GM04503 (cell line): ENCODE measurements around the gene ROR1.
"Not testable (repeated sequence)": the region's sequence is repeated elsewhere in the genome, so short reads cannot be mapped to it uniquely, and the experiment has no call there.

Experiments
- DNase-seq: peaks from one replicate; pipeline ENCODE4 v3.0.0-alpha.2; 2012; ENCODE audit warnings: low read depth

ROR1 gene

DNA sequence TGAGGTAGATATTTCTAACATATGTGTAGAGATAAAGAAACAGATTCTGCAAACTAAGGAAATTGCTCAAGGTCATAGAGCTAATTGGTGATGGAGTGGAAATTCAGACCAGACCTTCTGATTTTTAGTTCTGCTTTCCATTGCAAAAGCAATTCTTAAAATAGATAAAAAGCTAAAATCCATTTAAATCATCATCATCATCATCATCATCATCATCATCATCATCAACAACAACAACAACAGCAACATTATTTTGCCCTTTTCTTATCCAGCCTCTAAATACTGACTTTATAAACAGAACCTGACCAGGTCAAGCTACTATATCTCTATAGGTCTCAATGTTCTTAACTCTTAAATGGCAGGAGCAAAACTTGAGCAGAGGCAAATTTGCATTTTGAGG is 14.0 kb upstream of the ROR1 start:
- no peak for DNase-seq

GRCh38 chr1:63770381-63770780 is 3.4 kb upstream of the ROR1 start:
- no peak for DNase-seq

- DNase-seq, result no peak
Measured at GRCh38 chr1:63772201-63772600, 1.6 kb upstream of the ROR1 start.

- no peak for DNase-seq
Measured at GRCh38 chr1:63772876-63773275, 941 bp upstream of the ROR1 start.

DNA sequence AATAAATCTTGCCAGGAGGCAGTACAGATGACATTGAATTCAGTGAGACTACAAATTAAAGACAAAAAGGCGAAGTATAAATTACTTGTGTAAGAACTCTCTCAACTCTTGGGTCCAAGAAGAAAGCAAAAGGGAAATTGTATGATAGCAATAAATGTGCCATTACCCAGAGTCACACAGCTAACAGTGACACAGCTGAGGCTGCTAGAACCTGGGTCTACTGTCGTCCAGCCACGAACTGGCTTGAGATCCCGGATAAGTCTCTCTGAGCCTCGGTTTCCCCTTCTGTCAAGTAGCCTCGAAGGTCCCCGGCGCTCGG is 362 bp upstream of the ROR1 start:
- no peak for DNase-seq

GRCh38 chr1:63774617-63775417 is 1.0 kb downstream of the ROR1 start:
- DNase-seq, result no peak

DNA sequence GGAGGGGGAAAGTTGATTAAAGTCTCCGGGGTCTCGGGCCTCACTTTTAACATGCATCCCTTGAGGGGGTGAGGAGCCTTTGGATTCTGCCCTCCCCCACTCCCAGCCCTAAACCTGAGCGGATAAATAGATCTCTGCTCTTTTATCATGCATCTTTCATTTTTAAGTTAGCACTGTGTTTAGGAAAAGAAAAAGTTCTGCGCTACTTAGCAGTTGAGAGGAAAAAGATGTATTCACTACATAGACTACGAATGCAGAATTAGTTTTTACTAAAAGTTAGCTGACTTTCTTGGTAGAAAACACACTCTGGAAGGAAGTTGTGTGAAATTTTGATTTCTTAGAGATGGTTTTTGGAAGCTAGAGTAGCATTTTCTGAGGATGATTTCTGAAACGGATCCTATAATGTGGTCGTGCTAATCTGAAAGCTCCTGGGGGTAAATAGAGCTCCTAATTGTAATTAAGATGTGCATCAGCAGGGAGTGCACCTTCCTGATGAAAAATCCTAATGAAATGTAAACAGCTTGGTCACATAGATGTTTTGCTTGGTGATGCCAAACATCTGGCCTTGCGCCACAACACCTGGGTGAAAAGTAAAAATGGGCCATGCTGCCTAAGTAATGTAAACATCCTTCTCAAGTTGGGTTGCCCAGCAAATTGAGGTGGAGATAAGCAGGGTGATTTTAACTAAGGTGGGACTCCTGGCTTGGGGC is 1.8 kb downstream of the ROR1 start:
- DNase-seq, result no peak

- no peak for DNase-seq
Measured at GRCh38 chr1:63777286-63777685, 3.5 kb downstream of the ROR1 start.

- no peak for DNase-seq
Measured at GRCh38 chr1:63777965-63778880, 4.4 kb downstream of the ROR1 start.

DNA sequence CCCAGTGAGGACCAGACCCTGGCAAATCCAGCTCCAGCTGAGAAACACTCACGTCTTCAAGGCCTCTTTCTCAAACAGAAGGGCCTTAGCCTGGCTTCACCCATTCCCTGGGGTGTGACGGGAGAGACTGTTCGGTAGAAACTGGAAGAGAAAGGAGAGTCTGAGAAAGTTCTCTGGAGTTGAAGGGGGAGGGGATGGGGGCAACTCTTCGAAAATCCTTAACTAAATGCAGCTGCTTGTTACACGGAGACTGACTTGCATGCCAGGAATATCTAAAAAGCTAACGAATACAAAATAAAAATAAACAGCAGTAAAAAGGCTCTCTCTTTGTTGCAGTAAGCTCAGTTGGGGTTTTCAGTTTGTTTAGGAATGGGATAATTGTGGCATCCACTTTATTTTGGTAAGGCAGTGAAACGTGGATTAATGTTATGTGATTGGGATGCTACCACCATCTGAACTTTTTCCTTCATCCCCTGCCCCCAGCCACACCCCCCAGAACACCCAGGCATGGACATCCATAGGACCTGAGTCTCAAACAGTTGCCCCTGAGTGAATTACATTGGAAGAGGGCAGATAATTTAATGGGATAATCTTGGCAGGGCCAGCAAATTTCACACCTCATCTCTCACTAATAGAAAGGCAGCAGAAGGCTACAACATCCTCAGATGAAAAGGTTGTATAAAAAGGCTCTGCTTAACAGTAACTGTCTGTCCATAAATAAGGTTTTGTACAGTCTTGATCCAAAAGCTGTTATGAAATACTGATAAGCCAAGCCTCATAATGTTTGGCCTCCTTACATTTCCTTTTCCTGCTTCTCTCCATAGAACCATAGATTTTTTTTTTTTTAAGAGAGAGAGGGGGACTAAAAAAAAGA is 5.8 kb downstream of the ROR1 start:
- DNase-seq, result no peak

GRCh38 chr1:63780565-63780964 is 6.7 kb downstream of the ROR1 start:
- DNase-seq, result no peak

DNA sequence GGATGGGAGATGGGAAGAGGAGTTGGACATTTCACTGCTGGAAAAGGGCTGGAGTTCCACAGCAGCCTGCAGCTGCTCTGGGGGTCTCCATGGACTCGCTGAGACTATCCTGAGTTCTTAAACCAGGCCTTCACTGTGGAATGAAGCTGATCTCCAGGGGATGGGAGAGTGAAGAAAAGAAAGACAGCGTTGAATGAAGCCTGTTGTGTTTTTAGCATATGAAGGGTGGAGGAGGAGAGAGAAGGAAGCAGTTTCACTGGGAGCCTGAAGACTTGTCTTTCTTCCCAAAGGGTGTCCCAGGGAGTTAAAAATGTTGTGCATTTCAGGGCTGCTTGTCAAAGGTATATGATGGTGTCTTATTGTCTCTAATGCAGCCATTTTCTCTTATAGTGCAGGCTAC is 9.2 kb downstream of the ROR1 start:
- DNase-seq, result no peak

DNA sequence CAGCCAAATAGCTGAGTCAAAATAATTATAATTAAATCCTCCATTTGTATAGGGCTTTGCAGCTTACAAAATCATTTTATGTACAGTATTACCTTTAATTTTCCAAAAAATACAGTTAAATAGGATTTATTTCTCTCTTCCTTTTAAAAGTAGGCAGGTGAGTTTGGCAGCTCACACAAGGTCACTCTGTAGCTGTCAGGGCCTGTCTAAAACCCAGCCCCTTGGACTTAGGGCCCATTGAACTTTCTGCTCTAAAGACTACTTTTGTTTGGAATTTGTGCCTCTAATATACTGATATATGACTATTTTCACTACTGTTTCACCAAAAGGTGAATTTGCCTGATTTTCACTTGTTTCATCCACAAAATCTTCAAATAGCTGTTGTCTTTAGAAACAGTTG is 10.3 kb downstream of the ROR1 start:
- DNase-seq, result no peak

GRCh38 chr1:63784489-63785390 is 10.9 kb downstream of the ROR1 start:
- no peak for DNase-seq

- DNase-seq, result not testable (repeated sequence)
Measured at GRCh38 chr1:63787270-63787669, 13.5 kb downstream of the ROR1 start.

DNA sequence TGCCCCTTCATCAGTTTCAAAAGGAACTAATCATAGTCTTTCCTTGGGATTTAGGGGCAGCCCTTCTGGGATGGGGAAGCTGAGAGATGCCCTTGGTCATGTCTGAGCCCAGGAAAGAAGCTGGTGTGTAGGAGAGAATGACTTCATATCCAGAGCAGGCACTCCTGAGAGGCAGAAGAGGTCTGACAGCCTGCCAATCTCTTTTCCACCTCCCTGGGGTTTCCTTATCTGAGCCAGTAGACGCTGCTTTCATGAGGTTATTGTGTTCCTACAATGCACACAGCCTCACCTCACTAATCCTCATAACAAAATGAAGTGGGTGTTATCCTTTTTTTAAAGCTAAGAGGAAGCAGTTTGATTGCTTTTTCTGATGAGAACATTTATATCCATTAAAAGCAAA is 14.1 kb downstream of the ROR1 start:
- no peak for DNase-seq

DNA sequence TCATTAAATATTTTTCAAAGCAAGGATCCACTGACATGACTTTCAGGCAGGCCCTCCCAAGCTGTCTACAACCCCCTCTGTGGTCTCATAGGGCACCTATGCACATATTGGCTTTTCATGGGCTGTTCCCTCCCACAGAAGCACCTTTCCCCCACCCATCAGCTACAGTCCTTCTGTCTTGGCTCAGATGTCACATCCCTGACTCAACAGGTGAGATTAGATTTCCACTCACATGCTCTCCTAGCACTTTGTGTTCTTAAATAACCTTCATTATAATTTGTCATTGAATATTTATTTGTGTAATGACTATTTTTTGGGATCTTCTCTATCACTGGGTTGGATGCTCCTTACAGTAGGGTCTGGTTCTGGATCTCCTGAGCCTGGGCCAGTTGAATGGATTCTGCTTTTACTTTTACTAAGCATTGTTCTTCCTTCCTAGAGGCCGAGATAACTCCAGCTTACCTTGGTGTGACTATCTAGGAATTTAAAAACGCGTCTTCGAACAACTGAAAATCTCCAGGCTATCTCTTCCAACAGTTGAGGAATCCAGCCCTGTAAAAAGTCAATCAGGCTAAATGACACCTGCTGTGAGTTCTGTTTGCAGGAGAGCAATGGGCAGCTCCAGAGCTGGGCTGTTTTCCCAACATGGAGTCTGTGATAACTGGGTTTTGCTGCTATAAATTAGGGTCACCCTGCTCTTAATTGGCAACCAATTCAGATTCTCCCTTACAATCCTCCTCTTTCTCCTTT is 16.2 kb downstream of the ROR1 start:
- no peak for DNase-seq

DNA sequence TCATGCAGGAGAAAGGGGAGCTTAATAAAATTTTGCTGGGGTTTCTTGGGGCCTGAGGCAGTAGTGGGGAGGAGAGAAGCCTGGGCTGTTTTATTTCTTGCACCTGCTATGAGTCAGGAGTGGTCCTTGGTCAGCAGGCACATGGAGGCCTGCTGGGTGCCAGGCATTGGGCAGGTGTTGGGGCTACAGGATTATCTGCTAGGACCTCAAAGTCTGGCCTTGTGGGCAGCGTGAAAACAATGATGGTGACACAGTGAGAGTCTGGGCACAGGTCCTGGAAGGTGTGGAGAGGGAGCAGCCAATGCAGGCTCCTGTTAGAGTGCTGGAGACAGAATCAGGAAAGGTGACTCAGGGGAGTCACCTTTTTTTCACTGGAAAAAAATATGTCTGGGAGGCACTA is 17.2 kb downstream of the ROR1 start:
- DNase-seq, result no peak

- no peak for DNase-seq
Measured at GRCh38 chr1:63792152-63792551, 18.3 kb downstream of the ROR1 start.

- DNase-seq, result no peak
Measured at GRCh38 chr1:63793741-63794240, 20.0 kb downstream of the ROR1 start.
